Measurements from ENCODE around the gene EPM2A. TPM values are rescaled to one million over a fixed set of nuclear protein-coding genes. Genes with fewer than 3 reads are reported as not detected.

Gene EPM2A
- total and polyA plus RNA-seq, 10 of the 15 experiments (the other 5 are each of a cell fraction or from before 2014, with no cell fraction given) = 3.4 to 13.0 (median 7.9) TPM

- no peak for TF ChIP-seq PBX3 (IDR thresholded peaks at IDR 0.05; ENCODE audit: insufficient replicate concordance, low read depth, low read length)
Observed at GRCh38 chr6:145705561-145705960, 29.8 kb downstream of the EPM2A start (continued).

- H3K4me3 ChIP-seq = no peak overlapping the region
- H3K9me3 ChIP-seq (replicated peaks; ENCODE audit: control insufficient read depth, insufficient read depth, low read length) = no peaks in the 10 kb centered on the region; the same call in 2 of the 3 replicates
- no peak overlapping the region for H2AFZ ChIP-seq (ENCODE audit: control insufficient read depth, low read depth, low read length)
- no peaks in the 10 kb centered on the region for H3K27me3 ChIP-seq (replicated peaks in 1 of 2; ENCODE audit: control insufficient read depth in 2 of 2, insufficient read depth in 2 of 2, low read length in 1 of 2)
- CTCF ChIA-PET = interaction anchor here (0.6 to 1.9 kb wide), 16 partner anchors 8 to 595 kb away, joined by 3 to 11 read pairs (median 4); partner anchors contain the start of gene EPM2A
- 62% methylated on average over 3 of the region's 3 CpGs for WGBS (ENCODE audit: insufficient coverage, insufficient replicate concordance, low lambda C conversion rate, missing lambda C conversion rate)
- intact Hi-C loops (cut with micrococcal nuclease; ENCODE audit: unreplicated experiment) = loop anchor here (10.0 kb wide), 1 partner anchor 1119 kb away; no protein-coding TSS in a partner anchor
- in situ Hi-C loops (cut with MboI) = no loop called here
- H4K20me1 ChIP-seq (ENCODE audit: control insufficient read depth, insufficient read depth) = no peaks in the 10 kb centered on the region
- DNase-seq (ENCODE audit: low read depth, low spot score) (no peak), FAIRE-seq (no peak), ATAC-seq (no peak)
- no peaks in the 10 kb centered on the region for H3K79me2 ChIP-seq (ENCODE audit: control insufficient read depth, insufficient read depth, low read length)
- POLR2A ChIA-PET = no interaction called here
- RAD21 ChIA-PET (ENCODE audit: unreplicated experiment) = interaction anchor here (0.8 kb wide), 2 partner anchors 24 to 183 kb away, joined by 3 to 4 read pairs; no protein-coding TSS in a partner anchor
- no peak overlapping the region for H3K27ac ChIP-seq (ENCODE audit: control insufficient read depth, insufficient read depth)
- no peak overlapping the region for H3K4me2 ChIP-seq (ENCODE audit: control insufficient read depth, insufficient read depth)
- SMC1A ChIA-PET (ENCODE audit: uncharacterized antibody, unreplicated experiment) = interaction anchor here (0.7 to 1.0 kb wide), 5 partner anchors 11 to 273 kb away, joined by 3 to 4 read pairs (median 3); no protein-coding TSS in a partner anchor
- H3K36me3 ChIP-seq (ENCODE audit: control insufficient read depth in 2 of 2, insufficient read depth in 2 of 2, low read length in 1 of 2) = no peaks in the 10 kb centered on the region
- TF ChIP-seq RELB (IDR thresholded peaks at IDR 0.05; ENCODE audit: low read depth) (no peak), MYC (IDR thresholded peaks at IDR 0.05; ENCODE audit: insufficient read depth, insufficient read length, insufficient replicate concordance, low read length, severe bottlenecking) (no peak), SMC3 (IDR thresholded peaks at IDR 0.05; ENCODE audit: borderline replicate concordance, low read length) (peak; percentile 21; the same call in 1 of the 2 replicates), RAD21 (IDR thresholded peaks at IDR 0.05; ENCODE audit: insufficient read depth, low read depth, low read length) (peak; percentile 14; the same call in 1 of the 2 replicates), CBFB (IDR thresholded peaks at IDR 0.05; ENCODE audit: low read depth) (no peak), CTCF (IDR thresholded peaks at IDR 0.05 in 2 of 3, conservative IDR thresholded peaks at IDR 0.05 in 1 of 3; ENCODE audit: control insufficient read depth in 2 of 3, extremely low read depth in 1 of 3, insufficient read depth in 1 of 3, low read depth in 3 of 3, low read length in 3 of 3) (peak in 2 of 3 experiments; percentile 19 to 24; a peak in 3 of 6 replicates)
- BruUV-seq (replicated peaks) = no TSS peak
- no peak overlapping the region for H3K9ac ChIP-seq (ENCODE audit: control insufficient read depth, insufficient read depth, low read length)
- no peaks in the 10 kb centered on the region for H3K4me1 ChIP-seq (ENCODE audit: control insufficient read depth, insufficient read depth, low read length)
Observed at GRCh38 chr6:145704143-145704781, 31.1 kb downstream of the EPM2A start.
